ENCODE data around the gene TBC1D5.

GRCh38 chr3:17674082-17674686 lies 68.2 kb downstream of the TBC1D5 start:
- TF ChIP-seq POLR2A (IDR thresholded peaks at IDR 0.05) (no peak), CTCF (IDR thresholded peaks at IDR 0.05) (no peak)
